ENCODE measurements around the gene WDR38. TPM values are rescaled to one million over a fixed set of nuclear protein-coding genes. Genes with fewer than 3 reads are reported as not detected.

The WDR38 gene
- total RNA-seq, 2 donors from 2014 or later: not detected

- intact Hi-C loops (cut with DNase I): no loop called here
- DNase-seq (ENCODE audit: low spot score): no peak
These were observed 53.7 kb downstream of the WDR38 start for GRCh38 chr9:124906966-124907365.

Other genes with a start within 250 kb of the WDR38 start
- gene NR6A1, start 82.1 kb upstream of the WDR38 start, total RNA-seq: under 1 TPM; 0.23 to 0.76 TPM
- gene OLFML2A, start 76.3 kb upstream of the WDR38 start, total RNA-seq: 1 to 10 TPM; 7.8 to 9.1 TPM
- 1,000 to 10,000 TPM in 1 of 2 donors, 100 to 1,000 TPM in 1; 997 to 1,074 TPM for gene RPL35, start 8.5 kb downstream of the WDR38 start, total RNA-seq
- gene ARPC5L, start 8.7 kb downstream of the WDR38 start, total RNA-seq: 10 to 100 TPM; 23.1 to 23.4 TPM
- gene GOLGA1, start 87.6 kb downstream of the WDR38 start, total RNA-seq: 10 to 100 TPM; 21.0 to 21.5 TPM

All from posterior vena cava (tissue), 2 donors.